GM12874 (cell line): ENCODE data around the gene TC2N.

ENCODE experiments used
- CTCF ChIP-seq: IDR thresholded peaks from 2 replicates; pipeline ENCODE4 v1.5.1; 2011; ENCODE audit warnings: low read depth, mild to moderate bottlenecking, control low read depth, low read length, moderate library complexity; ENCODE audit not compliant: insufficient read depth

The TC2N gene

GRCh38 chr14:91848504-91849001, 18.8 kb downstream of the TC2N start:
- TF ChIP-seq CTCF, result no peak

- TF ChIP-seq CTCF, result no peak
Observed at GRCh38 chr14:91847693-91848092, 19.6 kb downstream of the TC2N start.

DNA sequence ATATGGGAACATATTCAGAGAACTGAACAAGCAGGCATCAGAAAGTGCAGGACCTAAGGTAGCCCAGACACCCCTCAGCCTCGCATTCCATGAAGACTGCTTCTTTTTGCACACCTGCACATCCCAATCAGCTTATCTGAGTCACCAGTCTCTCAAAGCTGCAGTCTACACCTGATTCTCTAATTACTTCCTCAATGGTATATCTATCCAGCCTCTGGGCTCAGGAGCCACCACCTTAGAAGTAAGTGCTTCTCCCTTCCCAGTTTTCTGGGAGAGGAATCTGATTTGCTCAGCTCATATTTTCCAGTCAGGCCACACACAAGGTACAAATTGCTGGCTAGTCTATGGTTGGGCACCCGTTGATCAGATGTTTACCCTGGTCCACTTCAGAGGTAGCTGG, 21.7 kb downstream of the TC2N start:
- TF ChIP-seq CTCF, result no peak

DNA sequence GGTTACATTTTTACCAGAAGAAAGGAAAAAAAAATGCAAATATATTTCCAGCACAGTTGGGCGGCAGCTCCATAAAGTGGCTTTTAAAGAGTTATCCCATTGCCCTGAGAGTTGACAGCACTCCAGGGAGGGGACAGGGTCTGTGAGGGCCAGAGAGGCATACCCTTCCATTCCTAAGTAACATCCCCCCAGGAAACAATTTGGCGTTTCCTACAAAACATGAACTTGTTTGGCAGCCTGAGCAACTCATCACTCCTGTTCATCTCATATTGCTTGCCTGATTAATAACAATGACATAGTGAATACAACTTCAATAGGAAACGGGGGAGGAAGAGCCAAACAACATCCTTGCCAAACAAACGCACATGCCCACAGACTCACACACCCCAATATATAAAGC, 23.3 kb downstream of the TC2N start:
- no peak for TF ChIP-seq CTCF

- no peak for TF ChIP-seq CTCF
Observed at GRCh38 chr14:91843437-91843836, 23.9 kb downstream of the TC2N start.

DNA sequence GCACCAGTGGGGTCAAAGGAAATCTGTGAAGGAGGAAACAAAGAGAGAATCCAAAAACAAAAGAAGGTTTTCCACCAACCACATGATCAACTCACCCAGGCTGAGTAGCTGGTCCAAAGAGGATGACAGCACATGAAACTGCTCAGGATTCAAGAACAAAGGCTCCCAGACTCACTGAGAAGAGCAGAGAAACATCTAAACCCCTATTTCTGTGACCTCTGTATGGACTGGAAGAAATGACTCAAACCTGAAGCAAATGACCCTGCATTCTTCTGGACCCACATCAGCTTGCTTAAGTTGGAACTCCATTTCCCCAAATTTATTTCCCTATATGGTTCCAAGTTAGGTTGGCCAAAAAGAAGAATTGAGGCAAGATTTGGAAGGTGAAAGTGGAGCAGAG, 26.3 kb downstream of the TC2N start:
- TF ChIP-seq CTCF, result no peak

DNA sequence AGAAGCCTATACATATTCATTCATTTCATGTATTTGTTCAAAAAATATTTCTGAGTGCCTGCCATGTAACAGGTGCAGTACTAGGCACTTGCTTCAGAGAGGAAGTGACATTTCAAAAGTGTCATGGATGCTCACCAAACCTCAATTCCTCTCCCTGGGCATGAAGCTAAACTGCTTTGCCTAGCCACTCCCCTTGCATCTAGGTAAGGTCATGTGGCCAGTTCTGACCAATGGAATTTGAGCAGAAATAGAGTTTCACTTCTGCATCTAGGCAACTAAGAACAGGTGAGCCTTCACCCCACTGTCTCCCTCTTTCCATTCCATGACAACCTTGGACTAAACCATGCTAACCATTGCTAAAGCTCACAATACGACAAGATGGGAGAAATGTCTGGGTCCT, 27.6 kb downstream of the TC2N start:
- no peak for TF ChIP-seq CTCF

- TF ChIP-seq CTCF, result no peak
Observed at GRCh38 chr14:91837076-91837475, 30.3 kb downstream of the TC2N start.
